ENCODE results near the gene NEUROG1.

NEUROG1 gene

DNA sequence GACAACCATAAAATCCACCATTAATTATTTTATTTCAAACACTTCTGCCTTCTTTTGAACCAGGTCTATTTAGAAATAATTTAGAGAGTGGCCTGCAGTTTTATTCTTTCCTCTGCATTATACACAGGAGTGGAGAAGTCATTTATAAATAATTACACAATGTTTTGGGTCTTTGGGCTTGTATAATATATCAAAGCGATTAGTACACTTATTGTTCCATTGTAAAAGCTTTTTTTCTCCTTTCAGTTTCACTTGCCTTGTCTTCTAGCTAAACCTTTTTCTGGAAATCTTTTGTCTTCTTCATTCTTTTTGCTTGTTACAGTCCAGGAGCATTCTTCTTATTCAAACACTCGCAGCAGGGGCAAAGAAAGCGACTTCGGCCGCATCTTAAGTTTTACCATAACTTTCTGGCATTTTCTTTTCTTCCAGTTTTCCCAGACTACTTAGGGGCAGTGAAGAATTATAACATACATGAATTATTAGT is 7.3 kb upstream of the NEUROG1 start:
- no peak for DNase-seq (ENCODE audit: low spot score)
- POLR2A ChIA-PET (ENCODE audit: low non-redundant PET) = no interaction called here
- no peak overlapping the region for H3K27ac ChIP-seq
- CTCF ChIA-PET = interaction anchor here (0.5 to 3.0 kb wide), 5 partner anchors 9 to 136 kb away, joined by 3 to 11 read pairs (median 3); no protein-coding TSS in a partner anchor
- TF ChIP-seq, protein P1, sequence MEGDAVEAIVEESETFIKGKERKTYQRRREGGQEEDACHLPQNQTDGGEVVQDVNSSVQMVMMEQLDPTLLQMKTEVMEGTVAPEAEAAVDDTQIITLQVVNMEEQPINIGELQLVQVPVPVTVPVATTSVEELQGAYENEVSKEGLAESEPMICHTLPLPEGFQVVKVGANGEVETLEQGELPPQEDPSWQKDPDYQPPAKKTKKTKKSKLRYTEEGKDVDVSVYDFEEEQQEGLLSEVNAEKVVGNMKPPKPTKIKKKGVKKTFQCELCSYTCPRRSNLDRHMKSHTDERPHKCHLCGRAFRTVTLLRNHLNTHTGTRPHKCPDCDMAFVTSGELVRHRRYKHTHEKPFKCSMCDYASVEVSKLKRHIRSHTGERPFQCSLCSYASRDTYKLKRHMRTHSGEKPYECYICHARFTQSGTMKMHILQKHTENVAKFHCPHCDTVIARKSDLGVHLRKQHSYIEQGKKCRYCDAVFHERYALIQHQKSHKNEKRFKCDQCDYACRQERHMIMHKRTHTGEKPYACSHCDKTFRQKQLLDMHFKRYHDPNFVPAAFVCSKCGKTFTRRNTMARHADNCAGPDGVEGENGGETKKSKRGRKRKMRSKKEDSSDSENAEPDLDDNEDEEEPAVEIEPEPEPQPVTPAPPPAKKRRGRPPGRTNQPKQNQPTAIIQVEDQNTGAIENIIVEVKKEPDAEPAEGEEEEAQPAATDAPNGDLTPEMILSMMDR (conservative IDR thresholded peaks at IDR 0.05; ENCODE audit: low read depth) = no peak

DNA sequence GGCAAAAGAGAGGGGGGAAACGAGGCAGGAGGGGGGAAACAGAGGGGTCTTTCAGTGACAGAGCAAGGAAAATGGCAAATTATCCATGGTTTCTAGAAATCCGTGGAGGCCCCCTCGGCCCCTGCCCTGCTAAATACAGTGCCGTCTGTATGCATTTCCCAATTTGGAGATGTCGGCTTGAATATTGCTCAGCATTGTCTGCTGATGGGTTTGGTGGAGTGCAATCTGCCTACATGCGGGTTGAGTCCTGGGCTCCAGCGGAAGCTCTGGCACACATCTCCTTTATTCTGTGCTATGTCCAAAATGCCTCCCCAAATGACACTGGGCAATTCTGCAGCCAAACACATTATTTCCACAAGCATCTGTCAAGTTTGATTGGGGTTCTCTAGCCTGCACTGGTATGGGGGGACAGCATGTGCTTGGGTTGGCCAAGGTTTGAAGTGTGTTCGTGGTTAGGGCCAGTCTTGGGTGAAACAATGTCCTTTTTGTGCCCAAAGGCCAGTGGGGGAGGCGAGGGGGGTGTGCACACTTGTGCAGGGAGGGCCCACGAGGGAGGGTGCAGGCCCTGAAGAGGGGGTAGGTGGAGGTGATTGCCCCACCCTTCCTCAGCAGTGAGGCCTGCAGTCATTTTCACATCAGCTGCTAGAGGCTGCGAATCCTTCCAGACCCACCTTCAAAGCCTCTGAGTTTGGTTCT is 6.2 kb upstream of the NEUROG1 start:
- DNase-seq (ENCODE audit: low spot score) = no peak
- ChIA-PET POLR2A (ENCODE audit: low non-redundant PET) (no interaction called here), CTCF (interaction anchor here (0.6 to 3.0 kb wide), 3 partner anchors 12 to 1908 kb away, joined by 3 to 11 read pairs (median 3); no protein-coding TSS in a partner anchor)
- no peak overlapping the region for H3K27ac ChIP-seq
- TF ChIP-seq, protein P1 (conservative IDR thresholded peaks at IDR 0.05; ENCODE audit: low read depth) = no peak

DNA sequence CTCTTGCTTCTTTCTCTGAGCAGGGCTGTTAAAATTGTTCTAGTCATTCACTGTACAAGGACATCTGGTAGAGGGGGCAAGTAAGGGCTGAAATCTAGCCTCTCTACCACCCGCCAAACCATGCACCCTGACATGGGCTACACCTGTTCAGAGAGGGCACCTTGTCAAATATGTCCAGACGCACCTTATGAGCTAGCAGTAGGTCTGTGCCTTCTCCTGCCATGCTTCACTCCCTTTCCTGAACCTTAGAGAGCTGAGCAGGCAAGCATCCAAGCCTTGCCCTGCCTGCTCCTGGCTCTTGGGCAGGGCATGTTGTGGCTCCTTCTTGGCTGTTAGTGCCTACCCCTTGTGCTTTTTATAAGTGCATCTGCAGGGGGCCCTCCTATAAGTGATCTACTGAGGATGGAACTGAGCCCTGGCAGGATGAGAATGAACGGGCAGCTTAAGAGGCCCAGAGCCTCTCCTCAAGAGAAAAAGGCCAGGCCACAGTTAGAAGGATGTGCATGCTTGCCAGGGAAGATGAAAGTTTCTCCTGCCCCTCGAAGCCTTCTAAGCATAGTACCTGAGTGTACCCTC is 3.8 kb upstream of the NEUROG1 start:
- POLR2A ChIA-PET (ENCODE audit: low non-redundant PET) = no interaction called here
- TF ChIP-seq, protein P1 (conservative IDR thresholded peaks at IDR 0.05; ENCODE audit: low read depth) = no peak
- H3K27ac ChIP-seq = no peak overlapping the region
- DNase-seq (ENCODE audit: low spot score) = no peak
- CTCF ChIA-PET = interaction anchor here (0.9 to 1.2 kb wide), 3 partner anchors 12 to 73 kb away, joined by 3 to 7 read pairs (median 4); no protein-coding TSS in a partner anchor

DNA sequence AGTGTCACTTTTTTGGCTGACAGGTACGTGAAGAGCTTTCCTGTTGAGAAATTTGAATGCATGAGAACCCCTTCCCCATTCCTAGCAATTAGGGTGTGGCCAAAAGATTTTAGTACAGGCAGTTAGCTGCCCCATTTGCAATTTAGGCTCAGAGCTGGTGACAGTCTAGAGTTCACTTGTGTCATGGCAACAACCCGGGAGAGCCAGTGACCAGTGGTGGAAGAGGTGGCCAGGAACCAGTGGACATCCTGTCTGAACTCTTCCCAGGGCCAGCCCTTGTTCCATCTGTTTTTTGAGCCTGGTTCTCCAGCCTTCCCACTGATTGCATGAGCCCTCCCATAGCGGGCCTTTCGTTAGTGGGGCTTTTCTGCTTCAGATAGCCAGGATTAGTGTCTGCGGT is 2.5 kb upstream of the NEUROG1 start:
- ChIA-PET CTCF (interaction anchor here (0.5 to 0.7 kb wide), 4 partner anchors 9 to 1924 kb away, joined by 3 to 9 read pairs (median 4); no protein-coding TSS in a partner anchor), POLR2A (ENCODE audit: low non-redundant PET) (no interaction called here)
- DNase-seq (ENCODE audit: low spot score) = no peak
- no peak overlapping the region for H3K27ac ChIP-seq
- TF ChIP-seq, protein P1 (conservative IDR thresholded peaks at IDR 0.05; ENCODE audit: low read depth) = no peak

DNA sequence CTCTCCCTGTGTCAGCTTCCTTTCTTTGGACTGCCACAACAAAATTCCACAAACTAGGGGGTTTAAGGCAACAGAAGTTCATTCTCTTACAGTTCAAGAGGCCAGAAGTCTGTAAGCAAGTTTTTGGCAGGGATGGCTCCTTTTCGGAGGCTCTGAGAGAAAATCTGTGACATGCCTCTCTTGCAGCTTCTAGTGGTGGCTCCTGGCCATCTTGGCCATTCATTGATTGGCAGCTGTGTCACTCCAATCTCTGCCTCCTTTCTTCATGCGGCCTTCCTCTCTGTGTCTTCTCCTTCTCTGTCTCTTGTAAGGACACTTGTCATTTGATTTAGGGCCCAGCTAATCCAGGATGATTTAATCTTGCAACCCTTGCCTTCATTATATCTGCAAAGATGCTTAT is 2.0 kb upstream of the NEUROG1 start:
- no peak overlapping the region for H3K27ac ChIP-seq
- ChIA-PET POLR2A (ENCODE audit: low non-redundant PET) (no interaction called here), CTCF (interaction anchor here (0.5 to 1.0 kb wide), 5 partner anchors 8 to 1924 kb away, joined by 3 to 9 read pairs (median 5); no protein-coding TSS in a partner anchor)
- TF ChIP-seq, protein P1 (conservative IDR thresholded peaks at IDR 0.05; ENCODE audit: low read depth) = no peak
- no peak for DNase-seq (ENCODE audit: low spot score)

DNA sequence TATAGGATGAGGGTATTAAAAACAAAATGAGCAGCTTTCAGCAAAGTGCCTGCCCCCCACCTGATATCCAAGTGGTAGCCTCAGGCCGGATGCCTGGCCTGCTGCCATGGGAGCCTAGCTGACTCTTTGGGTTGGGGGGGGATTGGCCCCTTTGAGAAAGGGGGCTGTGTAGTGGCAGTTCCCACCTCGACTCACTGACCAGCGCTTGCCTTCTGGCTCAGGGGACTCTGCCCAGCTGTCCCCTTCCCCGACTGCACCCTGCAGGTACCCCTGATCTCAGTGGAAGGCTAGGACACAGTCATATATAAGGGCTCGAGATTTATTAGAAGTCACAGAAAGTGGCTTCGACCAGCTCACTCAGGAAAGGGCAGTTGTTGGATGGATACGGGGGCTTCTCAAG is 1.5 kb upstream of the NEUROG1 start:
- DNase-seq (ENCODE audit: low spot score) = no peak
- TF ChIP-seq, protein P1 (conservative IDR thresholded peaks at IDR 0.05; ENCODE audit: low read depth) = no peak
- ChIA-PET CTCF (interaction anchor here (0.9 to 1.0 kb wide), 2 partner anchors 14 to 79 kb away, joined by 5 to 6 read pairs; no protein-coding TSS in a partner anchor), POLR2A (ENCODE audit: low non-redundant PET) (no interaction called here)
- no peak overlapping the region for H3K27ac ChIP-seq

All from RWPE1 (cell line).